HG02938 (cell line): ENCODE measurements around the gene CACNB4.

Source experiments
- ATAC-seq: cut with Tn5 transposase; IDR thresholded peaks from one replicate; pipeline ENCODE4 v1.9.1; 2021; ENCODE audit warnings: mild to moderate bottlenecking, moderate library complexity; ENCODE audit not compliant: unreplicated experiment

CACNB4 gene

GRCh38 chr2:151837926-151838325 is 260.9 kb downstream of the CACNB4 start:
- no peak for ATAC-seq

GRCh38 chr2:151833984-151834383 is 264.9 kb downstream of the CACNB4 start:
- ATAC-seq: peak; percentile 87

- no peak for ATAC-seq
These were observed 267.9 kb downstream of the CACNB4 start for GRCh38 chr2:151830961-151831360.

GRCh38 chr2:151828890-151829324 is 269.9 kb downstream of the CACNB4 start:
- ATAC-seq: no peak

- peak; percentile 96 for ATAC-seq
These were observed 270.5 kb downstream of the CACNB4 start, which contains the start of gene ARL5A for GRCh38 chr2:151828143-151828889. Gene ARL5A (minus strand): TSS chr2:151828421. CDS start chr2:151828176, 245 bp downstream.

GRCh38 chr2:151827564-151828142 is 271.2 kb downstream of the CACNB4 start:
- peak; percentile 30 for ATAC-seq

GRCh38 chr2:151826737-151827157 is 272.1 kb downstream of the CACNB4 start:
- no peak for ATAC-seq

- ATAC-seq: no peak
These were observed 274.0 kb downstream of the CACNB4 start for GRCh38 chr2:151824886-151825285.

- ATAC-seq: no peak
These were observed 275.2 kb downstream of the CACNB4 start for GRCh38 chr2:151823651-151824050.

- peak; percentile 80 for ATAC-seq
These were observed 278.9 kb downstream of the CACNB4 start for GRCh38 chr2:151819920-151820319.

GRCh38 chr2:151817929-151818328 is 280.9 kb downstream of the CACNB4 start:
- ATAC-seq: no peak

GRCh38 chr2:151816843-151817242 is 282.0 kb downstream of the CACNB4 start:
- no peak for ATAC-seq

- ATAC-seq: no peak
These were observed 282.9 kb downstream of the CACNB4 start for GRCh38 chr2:151815821-151816489.

GRCh38 chr2:151810489-151810888 is 288.4 kb downstream of the CACNB4 start:
- no peak for ATAC-seq

- no peak for ATAC-seq
These were observed 289.8 kb downstream of the CACNB4 start for GRCh38 chr2:151809073-151809383.

- no peak for ATAC-seq
These were observed 290.4 kb downstream of the CACNB4 start for GRCh38 chr2:151808258-151809072.

- no peak for ATAC-seq
These were observed 292.9 kb downstream of the CACNB4 start for GRCh38 chr2:151805961-151806360.

- ATAC-seq: no peak
These were observed 293.5 kb downstream of the CACNB4 start for GRCh38 chr2:151805343-151805742.

- ATAC-seq: no peak
These were observed 295.0 kb downstream of the CACNB4 start for GRCh38 chr2:151803811-151804210.

- ATAC-seq: no peak
These were observed 296.5 kb downstream of the CACNB4 start for GRCh38 chr2:151802315-151802714.

GRCh38 chr2:151799886-151800292 is 299.0 kb downstream of the CACNB4 start:
- ATAC-seq: no peak
